Measurements from ENCODE around the gene LMOD2. TPM values are rescaled to one million over a fixed set of nuclear protein-coding genes. Genes with fewer than 3 reads are reported as not detected.

The LMOD2 gene
- total and polyA plus RNA-seq, 9 of the 15 experiments (the other 6 are each of a cell fraction or from before 2014, with no cell fraction given), result 0.04 TPM; not detected in 8

- TF ChIP-seq MNT (conservative IDR thresholded peaks at IDR 0.05), result peak; percentile 19 to 39; a peak in 1 of 4 replicates
Observed at GRCh38 chr7:123682690-123683089, 27.0 kb downstream of the LMOD2 start (continued).

- FAIRE-seq, result no peak
- TF ChIP-seq POLR2B (IDR thresholded peaks at IDR 0.05; ENCODE audit: low read depth, partially characterized antibody) (peak; percentile 40), ZZZ3 (IDR thresholded peaks at IDR 0.05) (no peak), EP300 (IDR thresholded peaks at IDR 0.05; ENCODE audit: low read length) (no peak), ZNF184 (CRISPR knock-in tag; IDR thresholded peaks at IDR 0.05) (no peak), RB1 (IDR thresholded peaks at IDR 0.05; ENCODE audit: low read depth) (no peak), MED1 (CRISPR knock-in tag; IDR thresholded peaks at IDR 0.05; ENCODE audit: borderline replicate concordance) (no peak), TEAD1 (CRISPR knock-in tag; IDR thresholded peaks at IDR 0.05) (no peak), SUPT5H (IDR thresholded peaks at IDR 0.05) (peak; percentile 54; the same call in 1 of the 2 replicates), SRSF9 (IDR thresholded peaks at IDR 0.05; ENCODE audit: borderline replicate concordance, low read depth, low read length) (no peak), NCOA1 (IDR thresholded peaks at IDR 0.05; ENCODE audit: low read depth) (no peak), MYNN (IDR thresholded peaks at IDR 0.05) (no peak), MYNN (CRISPR knock-in tag; IDR thresholded peaks at IDR 0.05) (no peak), SAP30 (IDR thresholded peaks at IDR 0.05; ENCODE audit: borderline replicate concordance, insufficient read depth, low read depth, low read length, poor library complexity, severe bottlenecking) (no peak), POLR2A (conservative IDR thresholded peaks at IDR 0.05) (peak; percentile 54), PRPF4 (IDR thresholded peaks at IDR 0.05; ENCODE audit: insufficient read depth, low read depth, low read length, poor library complexity, severe bottlenecking) (no peak)
- BruUV-seq (replicated peaks), result no TSS peak
- Histone ChIP-seq H4K20me1 (replicated peaks; ENCODE audit: control insufficient read depth, insufficient read depth, low read length) (no peaks in the 10 kb centered on the region), H3K9ac (ENCODE audit: insufficient read depth in 1 of 2, low read depth in 2 of 2, low read length in 2 of 2) (no peak overlapping the region), H3K9me3 (replicated peaks; ENCODE audit: control insufficient read depth, insufficient read depth, low read depth, low read length) (no peaks in the 10 kb centered on the region), H3K4me2 (ENCODE audit: insufficient read depth, low read length) (no peak overlapping the region), H3K79me2 (ENCODE audit: control insufficient read depth, insufficient read depth, low read length) (no peaks in the 10 kb centered on the region), H3K4me1 (replicated peaks in 1 of 2; ENCODE audit: control insufficient read depth in 2 of 2, insufficient read depth in 2 of 2, low read length in 2 of 2) (no peaks in the 10 kb centered on the region), H3K4me3 (no peak overlapping the region), H3K27me3 (ENCODE audit: control insufficient read depth in 2 of 2, insufficient read depth in 2 of 2, low read length in 2 of 2) (no peaks in the 10 kb centered on the region), H3K36me3 (ENCODE audit: control insufficient read depth, insufficient read depth, low read length) (peaks cover 88% of the 10 kb centered on the region), H2AFZ (ENCODE audit: low read depth, low read length) (no peak overlapping the region), H3K9me1 (ENCODE audit: control insufficient read depth, insufficient read depth, low read length) (no peaks in the 10 kb centered on the region), H3K27ac (ENCODE audit: extremely low read depth, low read depth, low read length) (no peak overlapping the region)
- no peak for ATAC-seq
- WGBS (ENCODE audit: insufficient coverage, low coverage, missing lambda C conversion rate), result 94% methylated on average over 2 of the region's 2 CpGs
- POLR2A ChIA-PET, result interaction anchor here (0.6 kb wide), 1 partner anchor 17 kb away, joined by 3 read pairs; no protein-coding TSS in a partner anchor
- CTCF ChIA-PET (ENCODE audit: low intra/inter-chr PET ratio), result no interaction called here
- no peak for DNase-seq (ENCODE audit: extremely low read depth in 1 of 4, low spot score in 3 of 4)
- in situ Hi-C loops (cut with MboI) (no loop called here), intact Hi-C loops (cut with micrococcal nuclease) (no loop called here)
Observed at GRCh38 chr7:123687161-123687560, 31.5 kb downstream of the LMOD2 start.
